HG02981 (cell line): ENCODE results near the gene HDAC4.

ENCODE experiments used
- ATAC-seq: cut with Tn5 transposase; IDR thresholded peaks from one replicate; pipeline ENCODE4 v1.9.1; 2021; ENCODE audit warnings: mild to moderate bottlenecking, moderate library complexity; ENCODE audit not compliant: unreplicated experiment

The HDAC4 gene

GRCh38 chr2:239429473-239430350 lies 28.9 kb upstream of the HDAC4 start:
- no peak for ATAC-seq

GRCh38 chr2:239425631-239426030 lies 24.8 kb upstream of the HDAC4 start:
- ATAC-seq, result no peak

GRCh38 chr2:239424337-239425045 lies 23.7 kb upstream of the HDAC4 start:
- ATAC-seq, result no peak

- no peak for ATAC-seq
Measured at GRCh38 chr2:239423551-239423950, 22.7 kb upstream of the HDAC4 start.

- ATAC-seq, result no peak
Measured at GRCh38 chr2:239421851-239422250, 21.0 kb upstream of the HDAC4 start.

GRCh38 chr2:239420082-239420481 lies 19.3 kb upstream of the HDAC4 start:
- ATAC-seq, result no peak

- ATAC-seq, result no peak
Measured at GRCh38 chr2:239418918-239419317, 18.1 kb upstream of the HDAC4 start.

GRCh38 chr2:239412905-239413603 lies 12.2 kb upstream of the HDAC4 start:
- no peak for ATAC-seq

- ATAC-seq, result no peak
Measured at GRCh38 chr2:239411549-239412319, 10.9 kb upstream of the HDAC4 start.

- ATAC-seq, result no peak
Measured at GRCh38 chr2:239411117-239411516, 10.3 kb upstream of the HDAC4 start.

GRCh38 chr2:239409976-239410375 lies 9.2 kb upstream of the HDAC4 start:
- no peak for ATAC-seq

GRCh38 chr2:239407112-239407511 lies 6.3 kb upstream of the HDAC4 start:
- ATAC-seq, result no peak

GRCh38 chr2:239406316-239406995 lies 5.6 kb upstream of the HDAC4 start:
- ATAC-seq, result no peak

GRCh38 chr2:239405071-239405470 lies 4.3 kb upstream of the HDAC4 start:
- ATAC-seq, result no peak

- no peak for ATAC-seq
Measured at GRCh38 chr2:239402666-239403065, 1.8 kb upstream of the HDAC4 start.

GRCh38 chr2:239401881-239402233 lies 1.0 kb upstream of the HDAC4 start:
- peak; percentile 8 for ATAC-seq

GRCh38 chr2:239401067-239401880 lies 454 bp upstream of the HDAC4 start:
- ATAC-seq, result peak; percentile 90

- no peak for ATAC-seq
Measured at GRCh38 chr2:239399921-239400595, 762 bp downstream of the HDAC4 start.

GRCh38 chr2:239399433-239399920 lies 1.3 kb downstream of the HDAC4 start:
- no peak for ATAC-seq
